Pancreas (tissue), 10 donors: ENCODE data around the gene MIOX. TPM values are rescaled to one million over a fixed set of nuclear protein-coding genes. Genes with fewer than 3 reads are reported as not detected.
A peak's percentile ranks its signal among the peaks of the same experiment; 100 is the strongest.

ENCODE experiments used
- ATAC-seq, 4 donors: fragments of 200-7000 bp; cut with Tn5 transposase; one replicate each; pipeline versions ENCODE4 v1.8.0 to v1.9.1; 2020; ENCODE audit warnings: mild to moderate bottlenecking in 4 of 4, moderate library complexity in 4 of 4
- DNase-seq, 6 donors: peaks; one replicate each; pipeline ENCODE4 v3.0.0-alpha.2; 2020
- FAIRE-seq: peaks from 2 replicates; lab custom pipeline; 2012; peaks lifted over from hg19 to GRCh38; lab: Jason Lieb, UNC
- H3K27ac ChIP-seq, 4 donors: fragments of 200-600 bp; sonication (generic); 1 replicate in 3 of 4; 2 replicates in 1 of 4; pipeline versions ENCODE4 v1.5.0 to v1.8.0; 2020
- H3K27me3 ChIP-seq, 4 donors: fragments of 200-600 bp; one replicate each; pipeline ENCODE4 v1.8.0; 2021
- H3K36me3 ChIP-seq, 3 donors: fragments of 200-600 bp; sonication (generic) in 1 of 3; one replicate each; pipeline versions ENCODE4 v1.5.0 to v1.8.0; 2020 to 2021
- H3K4me1 ChIP-seq, 3 donors: fragments of 200-600 bp; one replicate each; pipeline ENCODE4 v1.8.0; 2021
- H3K4me3 ChIP-seq, 4 donors: fragments of 200-600 bp; sonication (generic) in 2 of 4; one replicate each; pipeline versions ENCODE4 v1.5.0 to v1.8.0; 2020 to 2021
- H3K9me3 ChIP-seq, 4 donors: fragments of 200-600 bp; one replicate each; pipeline ENCODE4 v1.8.0; 2021
- WGBS, 2 donors: extraction: QIAGEN DNeasy Blood & Tissue Kit; methylation state at CpG; one replicate each; pipeline ENCODE4 v1.1.7; 2013; 5-methylcytosine and 5-hydroxymethylcytosine counted together
- intact Hi-C, 3 donors: fragments of 100-400 bp; cut with DNase I; formaldehyde crosslinking; loops; one replicate each; pipeline versions ENCODE4 v1.11.1 to v1.14.2; 2022
- polyA plus RNA-seq, 2 donors: library from polyadenylated mRNA; stranded (reverse); fragments of 200-250 nt; gene quantifications; one replicate each; pipeline ENCODE4 v1.2.3, GENCODE V29; 2013
- total RNA-seq, 6 donors: library from RNA; stranded (reverse); fragmentation: NEBNext Ultra II Directional in 4 of 6; extraction: Animal tissue kit (Norgen Biotek cat#: 25700) in 4 of 6; gene quantifications; one replicate each; pipeline versions ENCODE4 v1.2.1 to v1.2.4, GENCODE V29; 2021 to 2023
- TF ChIP-seq, protein P1 (sequence below), 4 donors: fragments of 200-600 bp; sonication (generic) in 3 of 4; IDR thresholded peaks; one replicate each; pipeline versions ENCODE4 v1.5.0 to v1.8.0; 2021; ENCODE audit warnings: antibody characterized with exemption in 4 of 4
- donor health status: healthy with polysubstance abuse.
- donor health status: DM: no; HTN: no; CAD: no; lungs with moderate emphysema.
- donor health status: DM: no; HTN: no; CAD: no.
- donor health status: control.
- donor health status: control.
- donor health status: Bipolar disorder and iron deficiency.
- donor health status: DM: yes; HTN: yes; CAD: no.
- donor health status: DM: no; HTN: no; CAD: no.
- donor health status: DM: no; HTN: no; CAD: no.
- donor health status: DM: yes; HTN: yes; CAD: no.

The MIOX gene
- total and polyA plus RNA-seq, 8 donors: 0.40 to 2.9 (median 0.54) TPM; not detected in 3

DNA sequence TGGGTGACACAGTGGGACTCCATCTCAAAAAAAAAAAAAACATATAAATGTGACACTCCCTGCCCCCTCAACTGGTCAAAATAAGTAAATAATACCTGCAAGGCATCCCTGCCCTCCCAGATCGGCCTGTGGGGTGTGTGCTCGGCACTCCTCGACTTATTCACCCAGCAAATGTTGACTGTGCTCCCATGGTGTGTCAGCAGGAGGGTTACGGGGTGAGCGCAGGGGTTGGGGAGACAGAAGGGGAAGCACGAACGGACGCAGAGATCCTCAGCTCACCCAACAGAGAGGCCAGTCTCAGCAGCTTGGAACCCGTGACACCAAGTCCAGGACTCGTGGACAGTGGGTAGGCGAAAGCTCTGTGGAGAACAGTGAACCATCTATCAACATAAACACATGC is 6.9 kb upstream of the MIOX start:
- no peaks in the 10 kb centered on the region for H3K36me3 ChIP-seq
- no peak for DNase-seq
- no peak overlapping the region for H3K27ac ChIP-seq
- peaks cover 0 to 10% (median 0%) of the 10 kb centered on the region in 3 donors for H3K4me1 ChIP-seq
- no peak for ATAC-seq
- TF ChIP-seq, protein P1, sequence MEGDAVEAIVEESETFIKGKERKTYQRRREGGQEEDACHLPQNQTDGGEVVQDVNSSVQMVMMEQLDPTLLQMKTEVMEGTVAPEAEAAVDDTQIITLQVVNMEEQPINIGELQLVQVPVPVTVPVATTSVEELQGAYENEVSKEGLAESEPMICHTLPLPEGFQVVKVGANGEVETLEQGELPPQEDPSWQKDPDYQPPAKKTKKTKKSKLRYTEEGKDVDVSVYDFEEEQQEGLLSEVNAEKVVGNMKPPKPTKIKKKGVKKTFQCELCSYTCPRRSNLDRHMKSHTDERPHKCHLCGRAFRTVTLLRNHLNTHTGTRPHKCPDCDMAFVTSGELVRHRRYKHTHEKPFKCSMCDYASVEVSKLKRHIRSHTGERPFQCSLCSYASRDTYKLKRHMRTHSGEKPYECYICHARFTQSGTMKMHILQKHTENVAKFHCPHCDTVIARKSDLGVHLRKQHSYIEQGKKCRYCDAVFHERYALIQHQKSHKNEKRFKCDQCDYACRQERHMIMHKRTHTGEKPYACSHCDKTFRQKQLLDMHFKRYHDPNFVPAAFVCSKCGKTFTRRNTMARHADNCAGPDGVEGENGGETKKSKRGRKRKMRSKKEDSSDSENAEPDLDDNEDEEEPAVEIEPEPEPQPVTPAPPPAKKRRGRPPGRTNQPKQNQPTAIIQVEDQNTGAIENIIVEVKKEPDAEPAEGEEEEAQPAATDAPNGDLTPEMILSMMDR (IDR thresholded peaks at IDR 0.05): no peak
- whole genome bisulfite sequencing, 2 donors: 80% methylated on average over 11 of the region's 11 CpGs
- intact Hi-C loops: no loop called here
- H3K9me3 ChIP-seq: no peaks in the 10 kb centered on the region
- no peaks in the 10 kb centered on the region for H3K27me3 ChIP-seq
- no peak for FAIRE-seq
- no peak overlapping the region for H3K4me3 ChIP-seq

DNA sequence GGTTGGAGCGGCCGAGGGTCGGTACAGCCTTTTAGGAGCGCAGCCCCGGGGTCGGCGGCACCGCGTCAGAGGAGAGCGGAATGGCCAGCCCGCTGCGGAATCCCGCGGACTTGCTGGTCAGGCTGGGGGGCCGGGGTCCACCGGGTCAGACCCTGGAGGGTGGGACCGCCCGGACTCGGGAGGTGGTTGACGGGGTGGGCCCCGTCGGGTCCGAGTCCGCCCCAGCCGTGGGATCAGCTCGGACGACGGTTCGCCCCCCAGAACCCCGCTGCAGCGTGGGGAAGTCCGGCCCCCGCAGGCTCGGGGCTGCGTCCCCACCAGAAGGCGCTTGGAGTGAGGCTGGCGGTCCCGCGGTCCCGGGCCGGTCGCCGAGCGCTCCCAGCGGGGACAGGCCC is 5.6 kb upstream of the MIOX start:
- DNase-seq: peak in 2 of 6 donors; percentile 55 to 85
- H3K27me3 ChIP-seq: no peaks in the 10 kb centered on the region
- H3K4me3 ChIP-seq: peak overlapping the region; percentile 33 to 60 (median 54)
- 9 to 24% methylated on average over 18 to 45 of the region's 45 CpGs for WGBS, 2 donors
- peak overlapping the region in 3 of 4 donors; percentile 78 to 82 (median 82) for H3K27ac ChIP-seq
- no peaks in the 10 kb centered on the region for H3K9me3 ChIP-seq
- no peaks in the 10 kb centered on the region for H3K36me3 ChIP-seq
- H3K4me1 ChIP-seq: peaks cover 0 to 13% (median 0%) of the 10 kb centered on the region in 3 donors
- TF ChIP-seq, protein P1 (IDR thresholded peaks at IDR 0.05): no peak
- no peak for ATAC-seq
- intact Hi-C loops: no loop called here
- FAIRE-seq: no peak

DNA sequence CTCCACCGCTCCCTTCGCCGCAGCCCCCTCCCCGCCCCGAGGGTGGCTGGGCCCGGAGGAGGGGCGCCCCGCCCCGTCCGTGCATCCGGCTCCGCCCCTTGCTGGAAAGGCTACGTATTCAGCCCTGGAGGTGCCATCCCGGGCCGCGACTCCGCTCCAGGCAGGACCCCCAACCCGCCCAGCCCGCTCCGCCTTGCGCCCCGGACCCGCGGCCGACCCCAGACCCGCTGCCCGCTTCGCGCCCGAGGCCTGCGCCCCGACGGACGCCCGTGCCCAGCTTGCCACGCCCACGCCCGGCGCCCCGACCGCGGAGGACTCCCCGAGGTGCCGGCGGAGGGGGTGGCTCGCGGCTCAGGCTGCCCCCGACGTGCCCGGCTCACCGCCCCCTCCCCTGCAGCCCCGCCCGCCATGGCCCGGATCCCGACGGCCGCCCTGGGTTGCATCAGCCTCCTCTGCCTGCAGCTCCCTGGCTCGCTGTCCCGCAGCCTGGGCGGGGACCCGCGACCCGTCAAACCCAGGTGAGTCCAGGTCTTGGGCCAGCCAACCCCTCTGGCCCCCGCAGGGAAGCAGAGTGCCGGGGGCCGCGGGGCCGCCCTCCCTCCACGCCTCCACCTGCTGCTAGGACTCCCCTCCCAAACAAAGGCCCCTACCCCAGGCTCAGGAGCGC is 5.1 kb upstream of the MIOX start, which contains the start of gene ADM2:
TSS of gene ADM2 (plus strand) at position 104 of the 667 bp plus-strand sequence. CDS start at position 409, 305 bp downstream.
- TF ChIP-seq, protein P1 (IDR thresholded peaks at IDR 0.05): no peak
- peak in 3 of 4 donors; percentile 7 to 31 (median 15) for ATAC-seq
- WGBS, 2 donors: 2 to 4% methylated on average over 22 to 70 of the region's 70 CpGs

DNA sequence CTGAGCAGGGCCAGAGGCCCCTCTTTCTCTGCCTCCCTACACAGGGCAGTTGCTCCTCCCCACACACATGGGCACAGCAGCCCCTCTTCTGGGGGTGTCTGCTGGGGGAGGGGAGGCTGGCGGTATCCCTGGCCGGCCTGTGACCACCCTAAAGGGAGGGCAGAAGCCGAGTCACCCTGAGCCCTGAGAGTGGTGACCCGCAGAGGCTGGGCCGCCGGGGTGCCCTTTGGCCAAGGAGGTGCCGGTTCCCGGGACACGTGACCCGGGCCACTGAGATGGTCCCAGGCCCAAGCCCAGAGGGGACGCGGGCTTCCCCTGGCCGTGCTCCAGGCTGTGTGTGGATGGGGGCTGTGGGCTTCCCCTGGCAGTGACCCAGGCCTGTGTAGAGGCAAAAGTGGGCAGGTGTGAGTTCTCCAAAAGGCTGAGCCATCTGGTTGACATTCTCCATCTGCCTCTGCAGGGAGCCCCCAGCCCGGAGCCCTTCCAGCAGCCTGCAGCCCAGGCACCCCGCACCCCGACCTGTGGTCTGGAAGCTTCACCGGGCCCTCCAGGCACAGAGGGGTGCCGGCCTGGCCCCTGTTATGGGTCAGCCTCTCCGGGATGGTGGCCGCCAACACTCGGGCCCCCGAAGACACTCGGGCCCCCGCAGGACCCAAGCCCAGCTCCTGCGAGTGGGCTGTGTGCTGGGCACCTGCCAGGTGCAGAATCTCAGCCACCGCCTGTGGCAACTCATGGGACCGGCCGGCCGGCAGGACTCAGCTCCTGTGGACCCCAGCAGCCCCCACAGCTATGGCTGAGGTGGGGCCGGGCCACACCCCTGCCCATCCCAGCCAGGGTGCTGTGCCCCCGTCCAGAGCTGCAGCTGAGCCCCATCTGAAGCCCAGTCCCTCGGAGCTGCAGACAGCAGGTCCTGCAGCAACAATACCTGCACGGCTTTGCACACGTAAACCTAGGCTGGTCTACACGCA is 4.3 kb upstream of the MIOX start:
- WGBS, 2 donors: 28% methylated on average over 35 of the region's 35 CpGs
- peaks cover 0 to 14% (median 0%) of the 10 kb centered on the region in 3 donors for H3K4me1 ChIP-seq
- H3K27ac ChIP-seq: peak overlapping the region; percentile 41 to 82 (median 80)
- DNase-seq: peak; percentile 40 to 86 (median 74)
- TF ChIP-seq, protein P1 (IDR thresholded peaks at IDR 0.05): no peak
- no peaks in the 10 kb centered on the region for H3K9me3 ChIP-seq
- H3K4me3 ChIP-seq: peak overlapping the region; percentile 33 to 60 (median 54)
- no peaks in the 10 kb centered on the region for H3K36me3 ChIP-seq
- no peak for FAIRE-seq
- intact Hi-C loops: no loop called here
- peak in 2 of 4 donors; percentile 5 to 10 for ATAC-seq
- H3K27me3 ChIP-seq: no peaks in the 10 kb centered on the region

More for the DNA sequence above, 5.1 kb upstream of the MIOX start, which contains the start of gene ADM2:
- H3K27me3 ChIP-seq: no peaks in the 10 kb centered on the region
- no peaks in the 10 kb centered on the region for H3K36me3 ChIP-seq
- intact Hi-C loops: no loop called here
- H3K4me1 ChIP-seq: peaks cover 0 to 14% (median 0%) of the 10 kb centered on the region in 3 donors
- H3K4me3 ChIP-seq: peak within 1 kb of the TSS; percentile 33 to 60 (median 54)
- FAIRE-seq (no peak), DNase-seq (peak; percentile 66 to 86 (median 80))
- no peaks in the 10 kb centered on the region for H3K9me3 ChIP-seq
- peak within 1 kb of the TSS; percentile 41 to 82 (median 80) for H3K27ac ChIP-seq
